ENCODE measurements around the gene TEAD2. TPM values are rescaled to one million over a fixed set of nuclear protein-coding genes. Genes with fewer than 3 reads are reported as not detected.
A peak's percentile ranks its signal among the peaks of the same experiment; 100 is the strongest.

The TEAD2 gene
- polyA plus RNA-seq, 1 donor from 2014 or later: 1.0 TPM

DNA sequence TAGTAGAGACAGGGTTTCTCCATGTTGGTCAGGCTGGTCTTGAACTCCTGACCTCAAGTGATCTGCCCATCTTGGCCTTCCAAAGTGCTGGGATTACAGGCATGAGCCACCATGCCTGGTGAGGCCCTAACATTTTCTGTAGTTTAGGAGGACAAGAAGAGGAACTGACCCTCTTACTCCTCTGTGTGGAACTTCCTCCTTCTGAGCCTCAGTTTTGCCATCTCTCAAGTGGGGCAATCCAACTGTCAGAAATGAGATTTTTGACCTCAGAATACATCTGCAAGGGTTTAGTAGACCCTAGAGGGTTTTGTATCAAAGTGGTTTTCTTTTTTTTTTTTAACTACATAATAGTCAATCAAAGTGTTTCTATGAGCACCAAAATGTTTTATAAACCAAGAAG, 3.9 kb upstream of the TEAD2 start:
- Histone ChIP-seq H3K9ac (ENCODE audit: low read length) (no peak overlapping the region), H3K4me2 (ENCODE audit: low read length) (no peak overlapping the region), H4K20me1 (ENCODE audit: insufficient read depth) (no peaks in the 10 kb centered on the region), H3K79me2 (replicated peaks; ENCODE audit: insufficient read depth, low read length) (peaks cover 27% of the 10 kb centered on the region), H3K9me3 (ENCODE audit: low read length) (no peaks in the 10 kb centered on the region), H3F3A (ENCODE audit: insufficient read depth, low read length, poor library complexity, severe bottlenecking) (no peaks in the 10 kb centered on the region), H3K27me3 (ENCODE audit: insufficient read depth, low read depth, low read length) (peaks cover 23% of the 10 kb centered on the region), H2AFZ (ENCODE audit: low read depth, low read length) (no peak overlapping the region), H3K4me3 (ENCODE audit: low read length) (no peak overlapping the region), H3K27ac (ENCODE audit: low read length) (no peak overlapping the region), H3K36me3 (ENCODE audit: insufficient read depth, low read length) (no peaks in the 10 kb centered on the region), H3K9me2 (ENCODE audit: insufficient read depth, low read length) (no peaks in the 10 kb centered on the region)
- TF ChIP-seq TAF1 (IDR thresholded peaks at IDR 0.05; ENCODE audit: low read depth) (no peak), EZH2 (IDR thresholded peaks at IDR 0.05; ENCODE audit: borderline replicate concordance, insufficient read depth, low read length, poor library complexity, severe bottlenecking) (no peak), MXI1 (conservative IDR thresholded peaks at IDR 0.05; ENCODE audit: poor library complexity, severe bottlenecking) (no peak), SMC3 (conservative IDR thresholded peaks at IDR 0.05; ENCODE audit: poor library complexity) (no peak), POLR2AphosphoS5 (IDR thresholded peaks at IDR 0.05) (no peak), EP300 (conservative IDR thresholded peaks at IDR 0.05; ENCODE audit: poor library complexity, severe bottlenecking) (no peak), RAD21 (conservative IDR thresholded peaks at IDR 0.05) (no peak)

DNA sequence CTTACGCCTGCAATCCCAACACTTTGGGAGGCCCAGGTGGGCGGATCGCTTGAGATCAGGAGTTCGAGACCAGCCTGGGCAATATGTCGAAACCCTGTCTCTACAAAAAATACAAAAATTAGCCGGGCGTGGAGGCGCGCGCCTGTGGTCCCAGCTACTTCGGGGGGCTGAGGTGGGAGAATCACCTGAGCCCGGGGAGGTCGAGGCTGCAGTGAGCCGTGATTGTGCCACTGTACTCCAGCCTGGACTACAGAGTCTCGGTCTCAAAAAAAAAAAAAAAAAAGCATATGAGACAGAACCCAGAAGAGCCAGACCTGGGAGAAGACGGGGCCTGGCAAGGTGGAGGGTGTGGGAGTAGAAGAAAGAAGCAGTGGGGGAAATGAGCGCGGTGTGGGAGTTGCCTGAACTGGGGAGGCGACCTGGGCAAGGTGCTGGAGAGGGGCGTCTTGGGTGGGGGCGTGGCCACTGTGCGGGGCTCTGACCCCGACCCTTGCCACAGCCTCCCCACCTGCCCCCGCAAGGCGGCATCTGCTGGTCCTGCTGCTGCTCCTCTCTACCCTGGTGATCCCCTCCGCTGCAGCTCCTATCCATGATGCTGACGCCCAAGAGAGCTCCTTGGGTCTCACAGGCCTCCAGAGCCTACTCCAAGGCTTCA, 2.0 kb upstream of the TEAD2 start:
- H3K9me2 ChIP-seq (ENCODE audit: insufficient read depth, low read length): no peaks in the 10 kb centered on the region
- peak overlapping the region; percentile 56 for H3K4me3 ChIP-seq (ENCODE audit: low read length)
- H3K27ac ChIP-seq (ENCODE audit: low read length): no peak overlapping the region
- TF ChIP-seq, protein P1, sequence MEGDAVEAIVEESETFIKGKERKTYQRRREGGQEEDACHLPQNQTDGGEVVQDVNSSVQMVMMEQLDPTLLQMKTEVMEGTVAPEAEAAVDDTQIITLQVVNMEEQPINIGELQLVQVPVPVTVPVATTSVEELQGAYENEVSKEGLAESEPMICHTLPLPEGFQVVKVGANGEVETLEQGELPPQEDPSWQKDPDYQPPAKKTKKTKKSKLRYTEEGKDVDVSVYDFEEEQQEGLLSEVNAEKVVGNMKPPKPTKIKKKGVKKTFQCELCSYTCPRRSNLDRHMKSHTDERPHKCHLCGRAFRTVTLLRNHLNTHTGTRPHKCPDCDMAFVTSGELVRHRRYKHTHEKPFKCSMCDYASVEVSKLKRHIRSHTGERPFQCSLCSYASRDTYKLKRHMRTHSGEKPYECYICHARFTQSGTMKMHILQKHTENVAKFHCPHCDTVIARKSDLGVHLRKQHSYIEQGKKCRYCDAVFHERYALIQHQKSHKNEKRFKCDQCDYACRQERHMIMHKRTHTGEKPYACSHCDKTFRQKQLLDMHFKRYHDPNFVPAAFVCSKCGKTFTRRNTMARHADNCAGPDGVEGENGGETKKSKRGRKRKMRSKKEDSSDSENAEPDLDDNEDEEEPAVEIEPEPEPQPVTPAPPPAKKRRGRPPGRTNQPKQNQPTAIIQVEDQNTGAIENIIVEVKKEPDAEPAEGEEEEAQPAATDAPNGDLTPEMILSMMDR (IDR thresholded peaks at IDR 0.05; ENCODE audit: poor library complexity, severe bottlenecking): no peak
- TF ChIP-seq RAD21 (conservative IDR thresholded peaks at IDR 0.05): no peak
- TF ChIP-seq, protein P2, sequence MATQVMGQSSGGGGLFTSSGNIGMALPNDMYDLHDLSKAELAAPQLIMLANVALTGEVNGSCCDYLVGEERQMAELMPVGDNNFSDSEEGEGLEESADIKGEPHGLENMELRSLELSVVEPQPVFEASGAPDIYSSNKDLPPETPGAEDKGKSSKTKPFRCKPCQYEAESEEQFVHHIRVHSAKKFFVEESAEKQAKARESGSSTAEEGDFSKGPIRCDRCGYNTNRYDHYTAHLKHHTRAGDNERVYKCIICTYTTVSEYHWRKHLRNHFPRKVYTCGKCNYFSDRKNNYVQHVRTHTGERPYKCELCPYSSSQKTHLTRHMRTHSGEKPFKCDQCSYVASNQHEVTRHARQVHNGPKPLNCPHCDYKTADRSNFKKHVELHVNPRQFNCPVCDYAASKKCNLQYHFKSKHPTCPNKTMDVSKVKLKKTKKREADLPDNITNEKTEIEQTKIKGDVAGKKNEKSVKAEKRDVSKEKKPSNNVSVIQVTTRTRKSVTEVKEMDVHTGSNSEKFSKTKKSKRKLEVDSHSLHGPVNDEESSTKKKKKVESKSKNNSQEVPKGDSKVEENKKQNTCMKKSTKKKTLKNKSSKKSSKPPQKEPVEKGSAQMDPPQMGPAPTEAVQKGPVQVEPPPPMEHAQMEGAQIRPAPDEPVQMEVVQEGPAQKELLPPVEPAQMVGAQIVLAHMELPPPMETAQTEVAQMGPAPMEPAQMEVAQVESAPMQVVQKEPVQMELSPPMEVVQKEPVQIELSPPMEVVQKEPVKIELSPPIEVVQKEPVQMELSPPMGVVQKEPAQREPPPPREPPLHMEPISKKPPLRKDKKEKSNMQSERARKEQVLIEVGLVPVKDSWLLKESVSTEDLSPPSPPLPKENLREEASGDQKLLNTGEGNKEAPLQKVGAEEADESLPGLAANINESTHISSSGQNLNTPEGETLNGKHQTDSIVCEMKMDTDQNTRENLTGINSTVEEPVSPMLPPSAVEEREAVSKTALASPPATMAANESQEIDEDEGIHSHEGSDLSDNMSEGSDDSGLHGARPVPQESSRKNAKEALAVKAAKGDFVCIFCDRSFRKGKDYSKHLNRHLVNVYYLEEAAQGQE (IDR thresholded peaks at IDR 0.05; ENCODE audit: borderline replicate concordance): no peak
- TF ChIP-seq SMC3 (conservative IDR thresholded peaks at IDR 0.05; ENCODE audit: poor library complexity): no peak
- no peak for TF ChIP-seq EP300 (conservative IDR thresholded peaks at IDR 0.05; ENCODE audit: poor library complexity, severe bottlenecking)
- TF ChIP-seq EZH2 (IDR thresholded peaks at IDR 0.05; ENCODE audit: borderline replicate concordance, insufficient read depth, low read length, poor library complexity, severe bottlenecking): no peak
- TF ChIP-seq TAF1 (IDR thresholded peaks at IDR 0.05; ENCODE audit: low read depth): no peak
- TF ChIP-seq MXI1 (conservative IDR thresholded peaks at IDR 0.05; ENCODE audit: poor library complexity, severe bottlenecking): no peak
- TF ChIP-seq POLR2AphosphoS5 (IDR thresholded peaks at IDR 0.05): no peak
- H4K20me1 ChIP-seq (ENCODE audit: insufficient read depth): no peaks in the 10 kb centered on the region
- no peak overlapping the region for H3K4me2 ChIP-seq (ENCODE audit: low read length)
- peaks cover 23% of the 10 kb centered on the region for H3K27me3 ChIP-seq (ENCODE audit: insufficient read depth, low read depth, low read length)
- no peaks in the 10 kb centered on the region for H3F3A ChIP-seq (ENCODE audit: insufficient read depth, low read length, poor library complexity, severe bottlenecking)
- no peak overlapping the region for H2AFZ ChIP-seq (ENCODE audit: low read depth, low read length)
- H3K36me3 ChIP-seq (ENCODE audit: insufficient read depth, low read length): no peaks in the 10 kb centered on the region
- H3K9ac ChIP-seq (ENCODE audit: low read length): no peak overlapping the region
- peaks cover 30% of the 10 kb centered on the region for H3K79me2 ChIP-seq (replicated peaks; ENCODE audit: insufficient read depth, low read length)
- H3K9me3 ChIP-seq (ENCODE audit: low read length): no peaks in the 10 kb centered on the region

Data from neural cell (in vitro differentiated cells).